Measurements from ENCODE around the gene EML1. TPM values are rescaled to one million over a fixed set of nuclear protein-coding genes. Genes with fewer than 3 reads are reported as not detected.

EML1 gene
- total RNA-seq, 1 donor, result under 0.01 TPM

DNA sequence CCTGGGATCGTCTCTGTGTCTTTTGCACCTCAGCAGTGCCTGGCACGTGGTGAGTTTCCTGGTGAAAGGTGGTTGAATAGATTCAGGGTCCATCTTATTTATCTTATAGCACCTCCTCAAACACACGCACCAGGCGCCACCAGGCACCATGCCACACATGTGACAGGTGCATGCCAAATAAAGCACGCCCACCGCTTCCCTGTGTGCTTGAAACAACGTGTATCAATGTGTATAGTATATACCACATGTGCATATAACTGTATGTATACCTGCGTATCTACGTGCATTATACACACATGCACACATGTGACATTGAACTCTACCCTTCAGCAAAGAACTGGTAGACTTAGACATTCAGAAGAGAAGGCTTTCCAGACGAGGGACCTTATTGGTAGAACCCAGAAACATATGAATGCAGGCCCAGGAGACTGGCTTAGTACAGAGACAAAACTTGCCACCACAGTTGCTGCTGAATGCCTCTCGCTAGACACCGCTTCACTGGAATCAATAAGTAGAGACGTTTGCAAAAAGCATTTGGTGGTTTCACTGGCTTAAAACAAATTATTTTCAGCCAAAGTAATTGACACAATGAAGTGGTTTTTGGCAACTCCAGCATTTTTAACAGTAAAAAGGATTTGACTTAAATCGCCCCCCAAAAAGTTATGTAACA is 10.0 kb downstream of the EML1 start:
- no peak overlapping the region for H3K4me3 ChIP-seq (ENCODE audit: low read length)
- no peaks in the 10 kb centered on the region for H3K4me1 ChIP-seq (ENCODE audit: insufficient read depth, low read length)
- H3K27me3 ChIP-seq (ENCODE audit: insufficient read depth, low read length), result peaks cover 20% of the 10 kb centered on the region
- no peaks in the 10 kb centered on the region for H3K9me3 ChIP-seq (ENCODE audit: low read depth, low read length)

DNA sequence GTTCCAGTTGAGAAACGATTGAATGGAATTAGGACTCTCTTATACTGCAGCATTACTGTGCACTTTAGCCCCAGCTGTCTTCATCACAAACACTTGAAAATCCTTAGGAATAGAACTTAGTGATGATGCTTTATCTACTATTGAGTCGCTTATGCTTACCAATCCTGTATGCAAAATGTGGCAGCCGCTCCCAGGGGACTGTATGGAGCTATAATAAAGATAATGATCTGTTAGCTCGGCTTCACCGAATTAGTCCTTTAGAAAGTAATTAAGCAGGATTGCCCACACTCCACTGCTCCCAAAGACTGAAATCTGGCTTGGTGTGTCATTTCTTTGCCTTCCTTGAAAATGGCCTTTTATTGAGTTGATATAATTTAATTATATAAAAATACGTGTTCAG is 10.6 kb downstream of the EML1 start:
- Histone ChIP-seq H3K4me1 (ENCODE audit: insufficient read depth, low read length) (no peaks in the 10 kb centered on the region), H3K27me3 (ENCODE audit: insufficient read depth, low read length) (peaks cover 15% of the 10 kb centered on the region), H3K9me3 (ENCODE audit: low read depth, low read length) (no peaks in the 10 kb centered on the region), H3K4me3 (ENCODE audit: low read length) (no peak overlapping the region)

DNA sequence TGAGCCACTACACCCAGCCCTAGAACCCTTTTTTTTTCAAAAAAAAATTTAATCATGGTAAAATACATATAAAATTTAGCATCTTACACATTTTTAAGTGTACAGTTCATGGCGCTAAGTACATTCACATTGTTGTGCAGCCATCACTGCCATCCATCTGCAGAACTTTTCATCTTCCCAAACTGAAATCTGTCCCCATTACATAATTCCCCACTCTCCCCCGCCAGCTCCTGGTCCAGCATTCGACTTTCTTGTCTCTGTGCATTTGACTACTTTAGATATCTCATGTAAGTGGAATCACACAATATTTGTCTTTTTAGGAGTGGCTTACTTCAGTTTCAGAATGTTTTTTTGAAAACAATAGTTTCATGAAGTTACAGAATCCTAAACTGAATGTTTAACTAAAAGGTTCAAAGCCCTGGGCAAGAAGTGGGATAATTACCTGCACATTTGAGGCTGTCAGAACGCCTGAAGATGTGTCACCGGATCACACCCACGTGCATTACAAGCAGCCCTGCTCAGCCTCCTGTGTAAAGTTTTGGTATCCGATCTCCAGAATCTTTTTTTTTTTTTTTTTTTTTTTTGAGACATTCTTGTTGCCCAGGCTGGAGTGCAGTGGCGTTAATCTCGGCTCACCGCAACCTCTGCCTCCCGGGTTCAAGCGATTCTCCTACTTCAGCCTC is 12.7 kb downstream of the EML1 start:
- Histone ChIP-seq H3K4me1 (ENCODE audit: insufficient read depth, low read length) (no peaks in the 10 kb centered on the region), H3K9me3 (ENCODE audit: low read depth, low read length) (no peaks in the 10 kb centered on the region), H3K27me3 (ENCODE audit: insufficient read depth, low read length) (peaks cover 4% of the 10 kb centered on the region), H3K4me3 (ENCODE audit: low read length) (no peak overlapping the region)

- Histone ChIP-seq H3K4me1 (ENCODE audit: insufficient read depth, low read length) (no peaks in the 10 kb centered on the region), H3K4me3 (ENCODE audit: low read length) (no peak overlapping the region), H3K27me3 (ENCODE audit: insufficient read depth, low read length) (peaks cover 4% of the 10 kb centered on the region), H3K9me3 (ENCODE audit: low read depth, low read length) (no peaks in the 10 kb centered on the region)
These were observed 13.6 kb downstream of the EML1 start for GRCh38 chr14:99806836-99807235.

- H3K4me1 ChIP-seq (ENCODE audit: insufficient read depth, low read length), result no peaks in the 10 kb centered on the region
- H3K27me3 ChIP-seq (ENCODE audit: insufficient read depth, low read length), result peaks cover 4% of the 10 kb centered on the region
- no peaks in the 10 kb centered on the region for H3K9me3 ChIP-seq (ENCODE audit: low read depth, low read length)
These were observed 14.4 kb downstream of the EML1 start for GRCh38 chr14:99807413-99808153.

GRCh38 chr14:99808154-99808505 is 14.9 kb downstream of the EML1 start:
- Histone ChIP-seq H3K27me3 (ENCODE audit: insufficient read depth, low read length) (peaks cover 4% of the 10 kb centered on the region), H3K9me3 (ENCODE audit: low read depth, low read length) (no peaks in the 10 kb centered on the region), H3K4me1 (ENCODE audit: insufficient read depth, low read length) (no peaks in the 10 kb centered on the region), H3K4me3 (ENCODE audit: low read length) (no peak overlapping the region)

More at GRCh38 chr14:99807413-99808153, 14.4 kb downstream of the EML1 start:
- no peak overlapping the region for H3K4me3 ChIP-seq (ENCODE audit: low read length)

GRCh38 chr14:99808515-99808914 is 15.3 kb downstream of the EML1 start:
- H3K4me3 ChIP-seq (ENCODE audit: low read length), result no peak overlapping the region
- H3K4me1 ChIP-seq (ENCODE audit: insufficient read depth, low read length), result no peaks in the 10 kb centered on the region
- H3K27me3 ChIP-seq (ENCODE audit: insufficient read depth, low read length), result peaks cover 4% of the 10 kb centered on the region
- no peaks in the 10 kb centered on the region for H3K9me3 ChIP-seq (ENCODE audit: low read depth, low read length)

DNA sequence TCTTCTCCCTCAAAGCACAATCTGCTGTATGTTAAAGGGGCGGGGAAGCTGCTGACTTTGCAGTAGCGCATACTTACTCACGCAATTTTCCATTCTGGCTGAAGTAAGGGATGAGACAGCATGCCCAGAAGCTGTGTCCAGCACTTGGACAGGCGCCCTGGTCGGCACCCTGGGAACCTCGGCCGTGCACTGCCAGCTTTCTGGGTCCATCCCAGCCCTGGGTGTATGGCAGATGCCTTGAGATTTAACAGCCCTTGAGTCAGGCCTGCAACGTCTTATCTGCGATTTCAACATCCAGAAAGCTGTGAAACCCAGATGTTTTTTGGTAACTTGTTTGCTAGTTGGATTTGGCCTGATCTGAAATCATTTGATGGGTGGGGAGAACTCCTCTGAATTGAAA is 16.1 kb downstream of the EML1 start:
- no peaks in the 10 kb centered on the region for H3K9me3 ChIP-seq (ENCODE audit: low read depth, low read length)
- H3K4me1 ChIP-seq (ENCODE audit: insufficient read depth, low read length), result no peaks in the 10 kb centered on the region
- H3K4me3 ChIP-seq (ENCODE audit: low read length), result no peak overlapping the region
- peaks cover 4% of the 10 kb centered on the region for H3K27me3 ChIP-seq (ENCODE audit: insufficient read depth, low read length)

DNA sequence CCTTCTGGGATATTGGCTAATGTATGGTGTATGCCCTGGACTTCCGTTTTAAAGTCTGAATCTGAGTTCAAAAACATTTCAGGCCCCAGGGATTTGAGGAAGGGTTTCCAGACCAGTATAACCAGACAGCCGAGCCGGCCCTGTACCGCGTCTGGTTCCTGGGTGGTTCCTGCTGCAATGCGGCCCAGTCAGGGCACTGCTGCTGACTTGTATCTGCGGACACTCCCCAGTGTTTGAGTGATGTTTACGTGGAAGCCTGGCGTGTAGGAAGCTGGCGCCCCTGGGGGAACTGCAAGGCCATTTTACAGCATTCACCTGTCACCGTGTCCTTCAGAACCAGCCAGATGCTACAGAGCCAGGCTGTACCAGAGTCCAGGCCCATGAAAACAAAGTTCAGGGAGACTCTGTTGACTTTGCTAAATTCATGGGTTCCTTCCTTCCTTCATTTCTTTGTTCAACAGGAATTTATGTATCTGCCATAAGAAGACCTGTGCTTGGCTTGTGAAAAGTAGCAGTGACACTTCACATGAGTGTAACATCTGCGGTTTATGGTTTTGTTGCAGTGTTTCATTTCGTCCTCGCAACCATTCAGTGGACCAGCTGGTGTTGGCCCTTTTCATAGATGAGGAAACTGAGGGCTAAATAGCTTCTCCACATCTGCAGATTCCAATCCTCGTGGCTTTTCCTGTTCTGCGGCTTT is 16.8 kb downstream of the EML1 start:
- H3K4me3 ChIP-seq (ENCODE audit: low read length), result no peak overlapping the region
- no peaks in the 10 kb centered on the region for H3K9me3 ChIP-seq (ENCODE audit: low read depth, low read length)
- peaks cover 7% of the 10 kb centered on the region for H3K27me3 ChIP-seq (ENCODE audit: insufficient read depth, low read length)
- no peaks in the 10 kb centered on the region for H3K4me1 ChIP-seq (ENCODE audit: insufficient read depth, low read length)

- Histone ChIP-seq H3K4me1 (ENCODE audit: insufficient read depth, low read length) (no peaks in the 10 kb centered on the region), H3K4me3 (ENCODE audit: low read length) (no peak overlapping the region), H3K9me3 (ENCODE audit: low read depth, low read length) (no peaks in the 10 kb centered on the region), H3K27me3 (ENCODE audit: insufficient read depth, low read length) (peaks cover 7% of the 10 kb centered on the region)
These were observed 17.3 kb downstream of the EML1 start for GRCh38 chr14:99810559-99810874.

DNA sequence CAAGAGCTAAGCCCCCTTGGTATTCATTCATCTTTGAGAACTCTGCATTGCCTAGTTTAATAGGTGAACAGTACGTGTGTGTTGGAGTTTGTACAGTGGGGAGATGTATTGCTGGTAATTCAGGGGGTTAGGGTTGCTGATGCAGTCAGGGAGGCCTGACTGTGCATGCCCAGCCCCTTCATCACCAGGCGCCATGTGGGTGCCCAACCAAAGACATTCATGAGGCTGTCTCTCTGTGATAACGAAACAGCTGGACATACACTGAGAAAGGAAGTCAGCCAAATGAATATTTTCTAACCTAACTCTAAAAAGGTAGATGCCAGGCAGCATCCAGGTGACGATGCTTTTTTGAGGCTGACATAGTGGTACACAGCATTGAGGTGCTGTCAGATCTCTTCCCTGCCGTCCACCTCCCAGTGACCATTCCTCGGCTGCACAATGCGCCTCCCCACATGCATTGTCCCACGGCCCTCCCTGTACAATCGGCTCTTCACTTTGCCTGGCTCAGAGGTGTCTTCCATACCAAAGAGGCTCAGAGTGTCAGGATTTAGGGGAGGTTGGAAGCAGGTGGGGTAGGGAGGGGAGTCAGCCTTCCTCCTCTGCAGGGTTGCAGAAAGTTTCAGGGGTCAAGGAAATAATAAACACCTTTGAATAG is 19.0 kb downstream of the EML1 start:
- Histone ChIP-seq H3K4me3 (ENCODE audit: low read length) (no peak overlapping the region), H3K9me3 (ENCODE audit: low read depth, low read length) (no peaks in the 10 kb centered on the region), H3K4me1 (ENCODE audit: insufficient read depth, low read length) (no peaks in the 10 kb centered on the region), H3K27me3 (ENCODE audit: insufficient read depth, low read length) (peaks cover 7% of the 10 kb centered on the region)

GRCh38 chr14:99812892-99813291 is 19.7 kb downstream of the EML1 start:
- Histone ChIP-seq H3K27me3 (ENCODE audit: insufficient read depth, low read length) (peaks cover 7% of the 10 kb centered on the region), H3K9me3 (ENCODE audit: low read depth, low read length) (no peaks in the 10 kb centered on the region), H3K4me3 (ENCODE audit: low read length) (no peak overlapping the region), H3K4me1 (ENCODE audit: insufficient read depth, low read length) (no peaks in the 10 kb centered on the region)

DNA sequence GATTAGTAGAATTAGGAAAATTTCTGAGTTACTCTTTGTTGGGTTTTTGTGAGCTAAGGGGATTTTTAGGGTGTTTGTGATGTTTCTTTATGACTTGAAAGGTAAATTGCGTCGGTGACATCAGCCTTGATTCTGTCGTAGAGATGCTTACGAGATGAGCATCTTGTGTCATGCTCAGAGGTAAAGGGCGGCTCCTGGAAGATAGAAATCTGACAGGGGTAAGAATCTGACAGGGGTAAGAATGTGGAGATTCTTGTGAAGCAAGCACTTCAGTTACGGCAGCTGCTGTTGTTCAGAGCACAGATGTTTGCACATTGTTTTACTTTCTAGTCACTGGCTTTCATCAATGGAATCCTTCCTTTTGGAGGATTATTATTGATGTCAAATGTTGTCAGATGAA is 22.5 kb downstream of the EML1 start:
- no peak overlapping the region for H3K4me3 ChIP-seq (ENCODE audit: low read length)
- no peaks in the 10 kb centered on the region for H3K4me1 ChIP-seq (ENCODE audit: insufficient read depth, low read length)
- no peaks in the 10 kb centered on the region for H3K9me3 ChIP-seq (ENCODE audit: low read depth, low read length)
- peaks cover 6% of the 10 kb centered on the region for H3K27me3 ChIP-seq (ENCODE audit: insufficient read depth, low read length)

- no peaks in the 10 kb centered on the region for H3K9me3 ChIP-seq (ENCODE audit: low read depth, low read length)
- no peak overlapping the region for H3K4me3 ChIP-seq (ENCODE audit: low read length)
These were observed 23.0 kb downstream of the EML1 start for GRCh38 chr14:99816217-99816616.

GRCh38 chr14:99816642-99817041 is 23.4 kb downstream of the EML1 start:
- Histone ChIP-seq H3K9me3 (ENCODE audit: low read depth, low read length) (no peaks in the 10 kb centered on the region), H3K4me3 (ENCODE audit: low read length) (no peak overlapping the region), H3K4me1 (ENCODE audit: insufficient read depth, low read length) (no peaks in the 10 kb centered on the region), H3K27me3 (ENCODE audit: insufficient read depth, low read length) (peaks cover 10% of the 10 kb centered on the region)

More at GRCh38 chr14:99816217-99816616, 23.0 kb downstream of the EML1 start:
- no peaks in the 10 kb centered on the region for H3K4me1 ChIP-seq (ENCODE audit: insufficient read depth, low read length)
- peaks cover 7% of the 10 kb centered on the region for H3K27me3 ChIP-seq (ENCODE audit: insufficient read depth, low read length)

Data from mononuclear cell (primary cell).